Mesenteric fat pad (tissue), 1 donor: Measurements from ENCODE around the gene ITGB3BP. TPM values are rescaled to one million over a fixed set of nuclear protein-coding genes. Genes with fewer than 3 reads are reported as not detected.
"Not testable (repeated sequence)": the region's sequence is repeated elsewhere in the genome, so short reads cannot be mapped to it uniquely, and the experiment has no call there.

Experiments
- DNase-seq: peaks from one replicate; pipeline ENCODE4 v3.0.0-alpha.2; 2020; ENCODE audit warnings: low spot score
- long read RNA-seq: library from polyadenylated mRNA; unstranded; transcript quantifications from one replicate; pipeline ENCODE4 v2.0.0, GENCODE V29; 2020
- total RNA-seq: library from RNA; stranded (reverse); fragmentation: NEBNext Ultra II Directional; extraction: Animal tissue kit (Norgen Biotek cat#: 25700); gene quantifications from one replicate; pipeline ENCODE4 v1.2.1, GENCODE V29; 2021
- donor health status: DM: yes; HTN: yes; CAD: no.

The ITGB3BP gene
- 8.1 TPM for total RNA-seq
- long read RNA-seq, partial matches to known transcripts: 3 of 9 reads
- long read RNA-seq, other reads (novel, unspliced or antisense): 1 of 9 reads

GRCh38 chr1:63522891-63523728, at the start of gene ITGB3BP, which contains the start of gene EFCAB7:
ITGB3BP (minus strand) TSS chr1:63523225; CDS start chr1:63523133, 92 bp downstream.
EFCAB7 (plus strand) TSS chr1:63523525; CDS start chr1:63525573, 2,048 bp downstream.
- peak; percentile 93 for DNase-seq

DNA sequence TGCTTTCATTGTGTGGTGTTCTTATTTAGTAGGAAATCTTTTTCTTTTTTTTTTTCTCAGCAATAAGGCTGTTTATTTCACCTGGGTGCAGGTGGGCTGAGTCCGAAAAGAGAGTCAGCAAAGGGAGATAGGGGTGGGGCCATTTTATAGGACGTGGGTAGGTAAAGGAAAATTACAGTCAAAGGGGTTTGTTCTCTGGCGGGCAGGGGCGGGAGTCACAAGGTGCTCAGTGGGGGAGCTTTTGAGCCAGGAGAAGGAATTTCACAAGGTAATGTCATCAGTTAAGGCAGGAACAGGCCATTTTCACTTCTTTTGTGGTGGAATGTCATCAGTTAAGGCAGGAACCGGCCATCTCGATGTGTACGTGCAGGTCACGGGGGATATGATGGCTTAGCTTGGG, 49.7 kb upstream of the ITGB3BP start:
- not testable (repeated sequence) for DNase-seq

GRCh38 chr1:63569640-63570316, 46.8 kb upstream of the ITGB3BP start:
- no peak for DNase-seq

DNA sequence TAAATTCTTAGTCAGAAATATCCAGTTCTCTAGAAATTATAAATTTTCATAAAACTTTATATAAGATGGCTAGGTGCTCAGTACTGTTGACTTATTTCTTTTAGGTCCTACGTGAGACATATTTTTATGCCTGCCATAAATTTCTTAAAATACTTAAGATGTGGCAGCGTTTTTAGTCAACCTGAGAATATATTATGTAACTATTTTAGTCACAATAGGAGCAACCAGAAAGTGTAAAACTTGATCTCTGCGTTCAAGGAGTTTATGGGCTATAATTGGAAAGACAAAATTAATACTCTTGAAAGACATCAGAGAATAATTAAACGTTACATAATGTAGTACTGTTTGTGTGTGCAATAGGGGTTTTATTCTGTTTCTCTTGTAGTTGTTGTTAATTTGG, 46.0 kb upstream of the ITGB3BP start:
- DNase-seq: no peak

GRCh38 chr1:63563745-63564144, 40.7 kb upstream of the ITGB3BP start:
- no peak for DNase-seq

- no peak for DNase-seq
Measured at GRCh38 chr1:63559357-63559756, 36.3 kb upstream of the ITGB3BP start.

DNA sequence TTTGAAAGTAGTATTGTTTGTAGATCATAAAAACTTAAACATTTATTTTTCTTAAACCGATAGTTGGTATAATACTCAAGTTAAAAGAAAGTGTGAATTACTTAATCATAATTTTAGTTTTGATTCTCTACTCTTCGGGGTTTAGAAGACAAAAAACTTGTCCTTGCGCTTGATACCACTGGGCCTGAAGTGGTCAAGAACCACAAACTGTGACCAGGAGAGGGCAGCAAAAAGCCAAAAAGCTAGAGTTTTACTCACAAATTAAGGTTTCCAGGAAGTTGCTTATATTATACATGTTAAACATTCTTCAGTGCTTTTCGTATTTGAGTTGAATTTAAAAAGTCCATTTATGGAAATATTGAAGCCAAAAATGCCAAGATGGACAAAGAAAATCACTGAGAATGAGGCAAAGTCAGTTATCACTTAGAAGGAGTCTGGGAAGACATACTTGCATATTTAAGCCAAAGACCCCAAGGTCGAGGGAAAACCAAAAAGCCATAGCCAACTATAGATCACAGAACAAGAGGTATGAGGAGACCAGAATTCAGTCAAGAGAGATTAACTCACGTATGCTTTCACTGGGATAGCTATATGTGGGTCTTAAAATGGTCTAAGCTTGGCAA, 34.5 kb upstream of the ITGB3BP start:
- DNase-seq: no peak

DNA sequence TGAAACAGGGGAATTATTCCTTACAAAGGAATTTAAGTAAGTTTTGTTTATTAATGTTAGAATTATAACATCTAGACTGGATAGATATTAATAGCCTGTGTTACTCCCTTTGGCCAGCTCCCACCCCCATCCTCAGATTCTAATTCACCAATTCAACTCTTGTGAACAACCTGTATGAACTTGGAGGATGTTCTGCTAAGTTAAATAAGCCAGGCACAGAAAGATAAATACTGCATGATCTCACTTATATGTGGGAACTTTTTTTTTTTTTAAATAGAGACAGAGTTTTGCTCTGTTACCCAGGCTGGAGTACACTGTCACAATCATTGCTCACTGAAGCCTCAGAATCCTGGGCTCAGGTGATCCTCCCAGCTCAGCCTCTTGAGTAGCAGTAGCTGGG, 32.5 kb upstream of the ITGB3BP start:
- no peak for DNase-seq

DNA sequence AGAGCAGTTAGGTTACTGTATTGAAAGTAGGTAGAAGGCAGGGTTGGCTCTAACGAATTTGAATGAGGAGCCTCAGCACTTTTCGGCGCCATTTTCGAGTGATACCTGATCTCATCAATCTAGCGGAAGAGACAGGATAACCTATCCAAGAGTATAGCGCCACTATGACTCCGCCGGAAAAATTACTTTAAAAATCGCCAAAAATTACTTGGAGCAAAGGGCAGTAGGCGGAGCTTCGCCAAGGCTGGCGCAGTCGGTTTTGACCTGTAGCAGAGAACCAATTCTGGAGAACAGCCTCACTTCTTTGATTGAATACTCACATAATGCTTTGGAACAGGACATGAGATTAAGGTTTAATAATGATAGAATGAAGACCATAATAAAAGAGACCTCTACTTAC, 25.9 kb upstream of the ITGB3BP start:
- DNase-seq: no peak

- DNase-seq: no peak
Measured at GRCh38 chr1:63548303-63548702, 25.3 kb upstream of the ITGB3BP start.

DNA sequence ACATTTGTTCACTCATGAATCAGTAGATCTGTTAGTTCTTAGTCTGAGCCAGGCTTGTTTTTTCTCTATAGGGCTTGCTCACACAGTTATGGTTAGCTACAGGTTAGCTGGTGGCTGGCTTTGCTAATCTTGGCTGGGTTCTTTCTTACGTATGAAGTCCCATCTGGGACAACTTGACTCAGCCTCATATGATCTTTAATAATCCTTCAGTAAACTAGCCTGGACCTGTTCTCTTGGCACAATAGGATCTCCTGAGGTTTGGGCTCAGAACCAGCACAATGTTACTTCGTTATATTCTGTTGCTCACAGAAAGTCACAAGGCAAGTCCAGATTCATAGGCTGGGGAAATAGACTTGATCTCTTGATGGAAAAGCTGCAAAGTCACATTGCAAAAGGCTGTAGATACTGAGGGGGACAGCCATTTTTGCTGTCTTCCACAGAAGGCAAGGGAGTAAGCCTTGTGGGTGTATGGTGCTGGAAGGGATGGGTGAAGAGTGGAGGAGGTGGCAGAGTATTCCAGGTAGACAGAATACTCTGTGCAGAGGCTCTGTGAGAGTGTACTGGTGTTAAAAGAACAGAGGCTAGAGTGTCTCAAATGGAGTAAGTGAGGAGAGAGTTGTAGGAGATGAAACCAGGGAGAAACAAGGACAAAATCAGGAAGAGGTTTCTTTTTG, 24.7 kb upstream of the ITGB3BP start:
- no peak for DNase-seq

DNA sequence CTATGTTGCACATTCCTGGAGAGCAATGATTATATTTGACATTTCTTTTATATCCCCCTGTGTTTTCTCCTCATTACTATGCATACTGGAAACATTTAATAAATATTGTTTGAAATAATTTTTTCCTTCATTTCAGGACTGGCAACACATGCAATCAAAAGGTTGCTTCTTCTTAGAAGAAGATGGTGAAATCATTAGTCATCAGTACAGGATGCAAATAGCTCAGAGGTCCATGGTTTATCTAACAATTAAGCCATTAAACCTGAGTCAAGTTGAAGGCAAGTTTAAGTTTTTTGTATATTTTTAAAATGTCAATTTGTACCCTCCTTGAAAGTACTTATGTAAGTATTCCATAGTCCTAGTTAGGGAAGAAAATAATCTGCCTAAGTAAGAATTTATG, 22.8 kb upstream of the ITGB3BP start:
- DNase-seq: no peak

DNA sequence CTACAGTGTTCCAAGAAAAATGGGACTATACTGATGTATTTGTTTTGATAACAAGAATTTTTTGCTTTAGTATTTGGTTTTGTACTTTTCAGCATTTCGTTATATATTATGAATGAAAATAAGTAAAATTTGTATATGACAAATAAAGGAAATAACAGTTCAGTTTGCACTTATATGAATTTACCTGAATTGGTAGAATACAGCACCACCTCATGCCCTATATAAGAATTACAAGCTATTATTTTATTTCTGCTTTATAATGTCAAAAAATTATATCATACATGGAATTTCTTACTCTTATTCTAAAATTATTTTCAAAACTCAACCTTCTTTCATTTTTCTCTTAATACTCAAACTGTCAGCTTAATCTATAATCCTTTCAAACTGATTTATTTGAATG, 14.9 kb upstream of the ITGB3BP start:
- DNase-seq: no peak

DNA sequence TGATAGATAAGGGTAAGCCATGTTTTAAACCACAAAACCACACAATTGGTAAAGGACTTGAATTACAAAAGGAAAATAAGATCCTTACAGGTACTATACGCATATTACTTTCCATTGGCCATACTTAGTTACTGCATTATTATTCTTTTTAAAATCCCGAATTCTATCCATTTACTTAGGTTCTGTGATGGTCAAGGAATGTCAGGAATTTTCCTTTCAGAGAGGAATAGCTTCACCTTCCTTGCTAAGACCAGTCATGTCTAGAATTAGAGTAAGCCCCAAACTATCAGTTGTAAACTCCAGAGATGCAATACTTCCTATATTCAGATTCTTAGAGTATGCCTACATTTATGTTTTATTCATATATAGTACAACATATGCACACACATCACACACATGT, 14.0 kb upstream of the ITGB3BP start:
- DNase-seq: no peak

- DNase-seq: no peak
Measured at GRCh38 chr1:63534406-63534805, 11.4 kb upstream of the ITGB3BP start.

DNA sequence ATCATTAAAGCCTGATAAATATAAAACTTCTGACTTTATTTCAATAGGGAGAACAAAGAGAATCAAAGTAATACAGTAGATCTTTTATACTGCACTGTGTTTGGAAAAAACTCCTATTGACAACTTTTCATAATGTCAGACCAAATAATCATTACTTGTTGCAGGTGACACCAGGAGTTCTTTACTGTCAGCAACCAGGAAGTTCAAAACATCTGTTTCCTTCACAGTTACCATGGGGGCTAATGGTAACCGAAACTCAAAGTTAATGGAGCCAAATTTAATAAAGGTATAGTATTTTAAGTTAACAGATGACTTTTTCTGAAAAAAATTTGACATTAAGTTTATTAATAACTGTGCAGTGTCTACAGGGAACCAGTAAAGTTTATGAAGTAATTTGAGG, 10.9 kb upstream of the ITGB3BP start:
- DNase-seq: no peak

GRCh38 chr1:63532727-63533126, 9.7 kb upstream of the ITGB3BP start:
- no peak for DNase-seq

- DNase-seq: no peak
Measured at GRCh38 chr1:63524201-63524600, 1.2 kb upstream of the ITGB3BP start.

DNA sequence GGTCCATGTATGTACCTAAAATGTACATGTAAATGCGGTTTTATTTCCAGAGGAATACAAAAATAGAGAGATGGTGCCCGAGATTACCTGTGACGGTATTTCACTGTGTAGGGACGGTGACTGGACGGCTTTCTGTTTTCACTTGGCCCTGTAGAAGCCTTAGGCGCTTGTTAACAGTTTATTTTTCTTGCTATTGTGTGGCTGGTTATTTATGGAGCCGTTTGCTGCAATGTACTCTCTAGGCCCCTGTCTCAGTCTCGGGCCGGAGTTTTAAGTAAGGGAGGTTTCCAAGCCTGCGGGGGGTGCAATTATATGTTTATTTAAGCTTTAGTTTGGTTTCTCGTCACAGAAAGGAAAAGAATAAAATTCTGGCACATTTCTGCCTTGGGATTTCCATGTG, 713 bp upstream of the ITGB3BP start:
- DNase-seq: no peak

DNA sequence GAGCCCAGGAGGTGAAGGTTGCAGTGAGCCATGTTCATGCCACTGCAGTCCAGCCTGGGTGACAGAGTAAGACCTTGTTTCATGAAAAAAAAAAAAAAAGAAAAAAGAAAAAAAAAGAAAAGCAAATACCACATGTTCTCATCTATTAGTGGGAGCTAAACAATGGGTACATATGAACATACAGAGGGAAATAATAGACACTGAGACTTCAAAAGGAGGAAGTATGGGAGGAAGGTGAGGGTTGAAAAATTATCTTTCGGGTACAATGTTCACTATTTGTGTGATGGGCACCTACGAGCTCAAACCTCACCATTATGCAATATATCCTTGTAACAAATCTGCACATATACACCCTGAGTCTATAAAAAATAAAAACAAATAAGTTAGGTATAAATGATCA, 6.4 kb downstream of the ITGB3BP start:
- no peak for DNase-seq

DNA sequence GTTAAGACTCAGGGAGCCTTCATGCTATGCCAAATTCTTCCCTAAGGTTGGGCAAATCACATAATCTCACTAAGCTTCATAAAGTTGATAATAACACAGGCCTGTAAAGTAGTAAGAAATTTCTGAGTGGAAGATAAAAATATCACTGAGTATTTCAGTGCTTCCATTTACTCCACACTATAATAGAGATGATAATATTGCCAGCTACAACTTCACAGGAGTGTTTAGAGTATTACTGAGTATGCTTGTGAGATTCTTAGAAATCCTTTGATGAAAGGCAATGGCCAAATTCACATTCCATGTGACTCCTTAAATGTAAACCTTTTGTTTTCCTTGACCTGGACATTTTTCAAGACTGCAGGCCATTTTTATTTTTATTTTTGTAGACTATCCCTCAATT, 10.4 kb downstream of the ITGB3BP start:
- no peak for DNase-seq

GRCh38 chr1:63509718-63510117, 13.3 kb downstream of the ITGB3BP start:
- no peak for DNase-seq
